Nephron progenitor cell (in vitro differentiated cells): Measurements from ENCODE around the gene MSI2.

Experiments used
- DNase-seq: peaks from one replicate; pipeline ENCODE4 v3.0.0; 2021
- H3K27ac Mint-ChIP-seq: 2 replicates; pipeline ENCODE4 v1.8.0; 2021; ENCODE audit warnings: mild to moderate bottlenecking, moderate library complexity, mixed read lengths
- H3K27me3 Mint-ChIP-seq: 2 replicates; pipeline ENCODE4 v1.8.0; 2021; ENCODE audit warnings: mild to moderate bottlenecking, low read depth, mixed read lengths; ENCODE audit not compliant: poor library complexity
- H3K36me3 Mint-ChIP-seq: 2 replicates; pipeline ENCODE4 v1.8.0; 2021; ENCODE audit warnings: low read depth, mixed read lengths
- H3K4me1 Mint-ChIP-seq: 2 replicates; pipeline ENCODE4 v1.8.0; 2021; ENCODE audit warnings: mixed read lengths
- H3K4me3 Mint-ChIP-seq: 2 replicates; pipeline ENCODE4 v1.8.0; 2021; ENCODE audit warnings: mild to moderate bottlenecking, moderate library complexity, mixed read lengths
- H3K9me3 Mint-ChIP-seq: 2 replicates; pipeline ENCODE4 v1.8.0; 2021; ENCODE audit warnings: mild to moderate bottlenecking, moderate library complexity, mixed read lengths
- TF ChIP-seq, protein P1 (sequence below): fragments of 200-600 bp; sonication (generic); IDR thresholded peaks from 2 replicates; pipeline ENCODE4 v1.5.0; 2021; ENCODE audit warnings: antibody characterized with exemption

The MSI2 gene

DNA sequence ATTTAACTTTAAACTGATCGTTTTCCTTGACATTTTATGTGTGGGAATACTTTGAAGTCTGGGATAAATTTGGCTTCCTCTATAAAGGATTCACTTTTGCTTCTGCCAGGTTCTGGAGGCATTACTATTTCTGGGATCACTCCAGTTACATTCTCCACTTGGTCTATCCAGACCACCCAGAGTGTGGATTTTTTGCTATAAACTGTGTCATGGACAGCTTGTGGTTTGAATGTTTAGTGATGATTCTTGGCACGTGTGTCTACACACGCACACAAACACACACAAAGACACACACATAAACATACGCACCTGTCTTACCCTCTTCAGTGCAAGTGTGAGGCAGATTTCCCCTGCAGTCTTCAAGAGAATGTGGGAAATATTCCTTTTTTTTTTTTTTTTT, 27.4 kb upstream of the MSI2 start:
- H3K4me1 Mint-ChIP-seq: peaks cover 6% of the 10 kb centered on the region
- H3K4me3 Mint-ChIP-seq: no peak overlapping the region
- H3K27ac Mint-ChIP-seq: no peak overlapping the region
- H3K9me3 Mint-ChIP-seq: peaks cover 13% of the 10 kb centered on the region
- no peaks in the 10 kb centered on the region for H3K27me3 Mint-ChIP-seq
- no peaks in the 10 kb centered on the region for H3K36me3 Mint-ChIP-seq
- TF ChIP-seq, protein P1, sequence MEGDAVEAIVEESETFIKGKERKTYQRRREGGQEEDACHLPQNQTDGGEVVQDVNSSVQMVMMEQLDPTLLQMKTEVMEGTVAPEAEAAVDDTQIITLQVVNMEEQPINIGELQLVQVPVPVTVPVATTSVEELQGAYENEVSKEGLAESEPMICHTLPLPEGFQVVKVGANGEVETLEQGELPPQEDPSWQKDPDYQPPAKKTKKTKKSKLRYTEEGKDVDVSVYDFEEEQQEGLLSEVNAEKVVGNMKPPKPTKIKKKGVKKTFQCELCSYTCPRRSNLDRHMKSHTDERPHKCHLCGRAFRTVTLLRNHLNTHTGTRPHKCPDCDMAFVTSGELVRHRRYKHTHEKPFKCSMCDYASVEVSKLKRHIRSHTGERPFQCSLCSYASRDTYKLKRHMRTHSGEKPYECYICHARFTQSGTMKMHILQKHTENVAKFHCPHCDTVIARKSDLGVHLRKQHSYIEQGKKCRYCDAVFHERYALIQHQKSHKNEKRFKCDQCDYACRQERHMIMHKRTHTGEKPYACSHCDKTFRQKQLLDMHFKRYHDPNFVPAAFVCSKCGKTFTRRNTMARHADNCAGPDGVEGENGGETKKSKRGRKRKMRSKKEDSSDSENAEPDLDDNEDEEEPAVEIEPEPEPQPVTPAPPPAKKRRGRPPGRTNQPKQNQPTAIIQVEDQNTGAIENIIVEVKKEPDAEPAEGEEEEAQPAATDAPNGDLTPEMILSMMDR: no peak
- no peak for DNase-seq

DNA sequence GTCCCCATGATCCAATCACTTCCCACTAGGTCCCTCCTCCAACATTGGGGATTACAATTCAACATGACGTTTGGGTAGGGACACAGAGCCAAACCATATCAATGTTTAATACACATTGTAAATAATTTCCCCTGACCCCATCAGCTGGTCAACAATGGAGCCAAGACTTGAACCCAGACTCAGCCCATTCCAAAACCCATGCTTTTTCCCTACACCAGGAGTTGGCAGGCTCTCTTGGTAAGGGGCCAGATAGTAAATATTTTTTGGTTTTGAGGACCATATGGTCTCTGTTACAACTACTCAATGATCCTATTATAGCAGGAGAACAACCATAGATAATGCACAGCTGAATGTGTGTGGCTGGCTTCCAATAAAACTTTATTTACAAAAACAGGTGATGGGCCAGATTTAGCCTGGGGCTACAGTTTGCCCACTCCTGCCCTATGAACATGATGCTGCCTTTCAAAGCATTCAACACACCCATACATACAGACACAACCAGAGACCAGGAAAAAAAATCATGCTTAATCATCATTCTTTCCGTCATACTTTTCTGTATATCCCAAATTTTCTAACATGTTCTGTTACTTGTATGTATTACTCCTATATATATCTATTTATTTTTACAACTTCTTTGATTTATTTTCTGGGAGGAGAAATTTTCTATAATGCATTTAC, 22.1 kb upstream of the MSI2 start:
- H3K4me3 Mint-ChIP-seq: no peak overlapping the region
- no peak overlapping the region for H3K27ac Mint-ChIP-seq
- TF ChIP-seq, protein P1: no peak
- peaks cover 21% of the 10 kb centered on the region for H3K4me1 Mint-ChIP-seq
- no peak for DNase-seq
- H3K9me3 Mint-ChIP-seq: peaks cover 3% of the 10 kb centered on the region
- H3K27me3 Mint-ChIP-seq: no peaks in the 10 kb centered on the region
- H3K36me3 Mint-ChIP-seq: no peaks in the 10 kb centered on the region

DNA sequence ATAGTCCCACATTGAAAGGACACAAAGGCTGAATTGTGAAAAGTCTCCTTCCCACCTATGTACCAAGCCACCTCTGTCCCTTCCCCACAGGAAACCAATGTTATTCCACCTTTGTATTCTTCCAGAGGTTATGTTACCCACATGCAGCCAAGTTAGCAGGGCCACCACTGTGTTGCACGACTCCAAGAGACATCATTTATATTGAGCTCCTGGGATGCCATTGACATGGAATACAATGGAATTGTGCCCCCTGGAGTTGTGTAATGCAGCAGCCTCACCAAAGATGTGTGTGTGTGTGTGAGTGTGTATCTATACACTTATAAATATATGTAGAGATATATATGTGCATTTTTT, 21.6 kb upstream of the MSI2 start:
- Mint-ChIP-seq H3K36me3 (no peaks in the 10 kb centered on the region), H3K27me3 (no peaks in the 10 kb centered on the region)
- TF ChIP-seq, protein P1: no peak

GRCh38 chr17:57235124-57235523, 21.2 kb upstream of the MSI2 start:
- Mint-ChIP-seq H3K36me3 (no peaks in the 10 kb centered on the region), H3K4me3 (no peak overlapping the region), H3K27ac (no peak overlapping the region), H3K27me3 (no peaks in the 10 kb centered on the region), H3K9me3 (peaks cover 3% of the 10 kb centered on the region), H3K4me1 (peaks cover 21% of the 10 kb centered on the region)
- TF ChIP-seq, protein P1: no peak
- DNase-seq: no peak

More for the DNA sequence above, 21.6 kb upstream of the MSI2 start:
- peaks cover 3% of the 10 kb centered on the region for H3K9me3 Mint-ChIP-seq
- no peak overlapping the region for H3K4me3 Mint-ChIP-seq
- no peak for DNase-seq
- peaks cover 21% of the 10 kb centered on the region for H3K4me1 Mint-ChIP-seq
- H3K27ac Mint-ChIP-seq: no peak overlapping the region

DNA sequence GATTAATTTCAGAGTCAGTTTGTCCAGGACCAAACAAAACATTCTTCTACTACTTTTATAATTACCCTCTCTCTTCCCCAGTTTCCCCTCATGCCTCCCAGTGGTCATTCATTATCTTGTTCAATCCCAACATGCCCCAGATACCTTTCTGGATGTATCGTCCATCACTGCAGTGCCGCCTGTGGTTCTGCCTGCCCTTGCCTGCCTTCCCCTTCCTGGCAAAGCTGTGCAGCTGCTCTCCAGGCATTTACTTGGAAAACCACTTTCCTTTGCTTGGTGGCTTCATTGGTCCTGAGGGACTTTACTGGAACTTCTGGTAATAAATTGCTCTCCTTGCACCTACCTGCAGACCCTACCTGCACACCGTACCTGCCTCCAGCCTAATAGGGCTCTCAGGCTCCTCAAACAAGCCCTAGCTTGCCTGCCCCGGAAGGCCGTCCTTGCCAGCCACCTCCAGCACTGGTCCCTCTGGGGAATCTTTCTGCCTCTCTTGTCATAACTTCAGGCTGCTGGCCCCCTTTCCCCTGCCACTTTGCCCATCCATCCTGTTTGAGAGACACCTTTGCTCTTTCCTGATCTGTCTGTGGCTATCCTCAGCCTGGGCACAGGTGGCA, 19.5 kb upstream of the MSI2 start:
- H3K9me3 Mint-ChIP-seq: peaks cover 3% of the 10 kb centered on the region
- H3K36me3 Mint-ChIP-seq: no peaks in the 10 kb centered on the region
- DNase-seq: no peak
- peaks cover 24% of the 10 kb centered on the region for H3K4me1 Mint-ChIP-seq
- TF ChIP-seq, protein P1: no peak
- H3K27me3 Mint-ChIP-seq: no peaks in the 10 kb centered on the region
- H3K27ac Mint-ChIP-seq: no peak overlapping the region
- no peak overlapping the region for H3K4me3 Mint-ChIP-seq

- Mint-ChIP-seq H3K27ac (no peak overlapping the region), H3K4me3 (no peak overlapping the region), H3K27me3 (no peaks in the 10 kb centered on the region), H3K36me3 (no peaks in the 10 kb centered on the region), H3K9me3 (peaks cover 3% of the 10 kb centered on the region), H3K4me1 (peaks cover 48% of the 10 kb centered on the region)
- DNase-seq: no peak
- TF ChIP-seq, protein P1: no peak
Observed at GRCh38 chr17:57240648-57241047, 15.7 kb upstream of the MSI2 start.
